Epithelial cell of esophagus (primary cell): ENCODE results near the gene CARNS1.

Experiments
- DNase-seq: peaks from one replicate; pipeline ENCODE4 v3.0.0; 2010; ENCODE audit warnings: low read depth
- H3K4me3 ChIP-seq: 2 replicates; pipeline ENCODE4 v1.5.1; 2011; ENCODE audit warnings: mild to moderate bottlenecking, low read length, control low read depth
- CTCF ChIP-seq: IDR thresholded peaks from 2 replicates; pipeline ENCODE4 v1.5.1; 2011; ENCODE audit warnings: low read depth, mild to moderate bottlenecking, low read length, control low read depth, inconsistent platforms; ENCODE audit not compliant: insufficient read depth; ENCODE audit errors: missing control alignments

Gene CARNS1

DNA sequence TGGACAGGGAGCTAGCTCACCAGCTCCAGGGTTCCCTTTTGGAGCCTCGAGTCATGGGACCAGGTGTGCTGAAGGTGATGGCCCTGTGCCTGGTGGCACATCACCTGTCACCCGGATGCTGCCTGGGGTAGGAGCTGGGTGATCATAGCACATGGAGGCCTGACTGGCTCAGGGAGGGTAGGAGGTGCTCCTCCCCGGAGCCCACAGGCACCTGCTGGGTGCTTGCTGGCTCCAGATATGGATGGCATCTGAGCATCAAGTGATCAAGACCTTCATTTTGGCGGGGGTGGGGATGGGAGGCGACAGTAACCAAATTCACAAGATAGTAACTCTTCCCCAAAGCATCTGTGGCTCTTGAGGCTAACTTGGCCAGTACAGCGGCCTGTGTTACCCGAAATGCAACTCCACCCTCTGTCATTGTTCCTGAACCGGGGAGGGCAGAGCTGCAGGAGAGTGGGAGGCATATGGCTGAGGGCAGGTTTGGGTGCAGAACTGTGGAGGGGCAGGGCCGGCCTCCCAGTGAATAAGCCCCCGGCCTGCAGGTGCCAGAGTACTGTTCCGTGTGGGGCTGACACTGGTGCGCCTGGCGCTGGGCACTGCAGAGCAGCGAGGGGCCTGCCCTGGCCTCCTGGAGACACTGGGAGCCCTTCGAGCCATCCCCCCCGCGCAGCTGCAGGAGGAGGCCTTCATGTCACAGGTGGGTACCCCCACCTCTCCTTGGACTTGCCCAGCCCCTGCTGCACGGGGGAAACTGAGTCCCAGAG, 6.9 kb upstream of the CARNS1 start:
- no peak for TF ChIP-seq CTCF
- DNase-seq: no peak
- H3K4me3 ChIP-seq: no peak overlapping the region

GRCh38 chr11:67409261-67409666, 6.2 kb upstream of the CARNS1 start:
- no peak overlapping the region for H3K4me3 ChIP-seq

DNA sequence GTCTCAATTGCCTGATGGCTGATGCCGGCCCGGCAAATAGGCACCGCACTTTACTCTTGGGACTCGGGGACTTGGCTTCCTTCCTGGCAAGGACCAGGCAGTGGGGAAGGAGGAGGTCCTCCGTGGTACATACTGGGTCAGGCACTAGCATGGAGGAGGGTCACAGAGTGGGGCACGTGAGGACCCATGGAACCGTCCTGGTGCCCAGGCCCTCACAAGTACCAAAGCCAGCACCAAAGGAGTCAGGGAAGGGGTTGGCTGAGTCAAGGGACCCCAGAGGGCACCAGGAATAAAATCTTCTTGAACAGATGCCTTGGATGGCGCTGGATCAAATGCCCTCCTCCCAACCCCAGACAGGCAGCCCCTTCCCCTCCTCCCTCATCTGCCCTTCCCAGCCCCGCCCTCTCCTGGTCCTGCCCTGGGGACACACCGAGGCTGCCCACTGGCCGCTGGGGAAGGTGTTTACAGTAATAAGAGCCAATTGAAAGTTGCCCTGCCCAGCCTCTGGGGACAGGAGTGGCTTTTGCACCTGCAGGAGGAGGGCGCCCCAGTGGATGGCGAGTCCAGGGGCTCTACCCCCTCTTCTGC, 5.6 kb upstream of the CARNS1 start:
- no peak overlapping the region for H3K4me3 ChIP-seq
- no peak for TF ChIP-seq CTCF
- DNase-seq: no peak

More at GRCh38 chr11:67409261-67409666, 6.2 kb upstream of the CARNS1 start:
- DNase-seq: no peak
- TF ChIP-seq CTCF: no peak

DNA sequence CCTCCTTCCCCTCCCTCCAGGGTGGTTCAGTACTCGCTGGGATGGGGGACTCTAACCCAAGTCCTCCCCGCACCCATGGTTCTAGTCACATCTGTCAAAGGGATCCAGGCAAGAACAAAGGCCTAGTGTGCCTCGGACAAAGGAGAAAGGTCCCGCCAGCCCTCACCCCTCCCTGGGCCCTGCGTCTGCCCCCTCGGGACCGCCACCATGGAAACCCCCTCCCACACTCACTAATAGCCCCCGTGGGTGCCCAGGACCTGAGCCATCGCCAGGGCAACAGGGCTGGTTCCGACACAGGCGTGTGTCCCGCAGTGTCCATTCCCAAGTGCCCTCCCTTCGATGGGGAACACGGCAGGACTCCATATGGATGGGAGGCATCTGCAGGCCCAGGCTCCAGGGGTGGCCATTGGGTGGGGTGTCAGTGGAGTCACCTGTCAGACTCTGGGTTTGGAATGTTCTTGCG, 5.1 kb upstream of the CARNS1 start:
- no peak for DNase-seq
- H3K4me3 ChIP-seq: no peak overlapping the region
- no peak for TF ChIP-seq CTCF

GRCh38 chr11:67410984-67411784, 4.3 kb upstream of the CARNS1 start:
- no peak for TF ChIP-seq CTCF
- DNase-seq: no peak
- H3K4me3 ChIP-seq: no peak overlapping the region

- no peak overlapping the region for H3K4me3 ChIP-seq
- TF ChIP-seq CTCF: no peak
- DNase-seq: no peak
Observed at GRCh38 chr11:67411785-67412152, 3.7 kb upstream of the CARNS1 start.
